Lower leg skin (tissue), 4 donors: ENCODE data around the gene PKD1. TPM values are rescaled to one million over a fixed set of nuclear protein-coding genes. Genes with fewer than 3 reads are reported as not detected.
"Not testable (repeated sequence)": the region's sequence is repeated elsewhere in the genome, so short reads cannot be mapped to it uniquely, and the experiment has no call there.

ENCODE experiments used
- DNase-seq, 2 donors: peaks; one replicate each; pipeline ENCODE4 v3.0.0-alpha.2; 2019; ENCODE audit warnings: low spot score in 2 of 2
- H3K4me3 ChIP-seq: fragments of 200-600 bp; sonication (generic); 2 replicates; pipeline ENCODE4 v1.5.1; 2017; ENCODE audit warnings: mild to moderate bottlenecking, low read depth; ENCODE audit not compliant: poor library complexity, severe bottlenecking
- POLR2A ChIP-seq, 2 donors: fragments of 450-650 bp; IDR thresholded peaks; one replicate each; pipeline ENCODE4 v1.6.1; 2016 to 2017; ENCODE audit warnings: antibody characterized with exemption in 2 of 2, mild to moderate bottlenecking in 1 of 2, moderate library complexity in 1 of 2
- WGBS, 2 donors: methylation state at CpG; one replicate each; pipeline ENCODE4 v1.1.5; 2018; 5-methylcytosine and 5-hydroxymethylcytosine counted together
- intact Hi-C: fragments of 100-400 bp; cut with DNase I; formaldehyde crosslinking; loops from one replicate; pipeline ENCODE4 v1.15.0; 2023; ENCODE audit warnings: low total_unique reads
- total RNA-seq, 4 donors: library from RNA; depleted of rRNA; stranded (reverse); fragments of >200 nt; gene quantifications; one replicate each; pipeline ENCODE4 v1.1.0, GENCODE V29; 2016
- TF ChIP-seq, protein P1 (sequence below), 3 donors: fragments of 450-650 bp; IDR thresholded peaks; one replicate each; pipeline ENCODE4 v1.5.1; 2016; ENCODE audit warnings: antibody characterized with exemption in 3 of 3, mild to moderate bottlenecking in 3 of 3, moderate library complexity in 2 of 3

Gene PKD1
- total RNA-seq, 4 donors from 2014 or later, result 125 to 266 (median 192) TPM

DNA sequence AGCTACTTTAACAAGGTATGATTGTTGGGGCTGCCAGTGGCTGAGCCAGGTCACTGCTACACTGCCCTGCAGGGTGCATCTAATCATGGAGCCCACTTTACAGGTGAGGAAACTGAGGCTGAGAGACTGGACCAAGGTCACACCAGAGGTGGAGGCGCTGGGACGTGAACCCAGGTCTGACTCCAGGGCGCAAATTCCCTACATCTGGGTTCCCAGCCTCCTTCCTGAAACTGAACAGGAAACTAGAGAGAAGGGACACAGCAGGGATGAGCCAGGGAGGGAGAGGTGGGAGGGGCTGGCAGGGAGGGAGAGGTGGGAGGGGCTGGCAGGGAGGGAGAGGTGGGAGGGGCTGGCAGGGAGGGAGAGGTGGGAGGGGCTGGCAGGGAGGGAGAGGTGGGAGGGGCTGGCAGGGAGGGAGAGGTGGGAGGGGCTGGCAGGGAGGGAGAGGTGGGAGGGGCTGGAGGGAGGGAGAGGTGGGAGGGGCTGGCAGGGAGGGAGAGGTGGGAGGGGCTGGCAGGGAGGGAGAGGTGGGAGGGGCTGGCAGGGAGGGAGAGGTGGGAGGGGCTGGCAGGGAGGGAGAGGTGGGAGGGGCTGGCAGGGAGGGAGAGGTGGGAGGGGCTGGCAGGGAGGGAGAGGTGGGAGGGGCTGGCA, 7.9 kb downstream of the PKD1 start:
- H3K4me3 ChIP-seq, intact Hi-C loops, DNase-seq: not testable (repeated sequence)
- 6 to 14% methylated on average over 3 of the region's 3 CpGs for WGBS, 2 donors

DNA sequence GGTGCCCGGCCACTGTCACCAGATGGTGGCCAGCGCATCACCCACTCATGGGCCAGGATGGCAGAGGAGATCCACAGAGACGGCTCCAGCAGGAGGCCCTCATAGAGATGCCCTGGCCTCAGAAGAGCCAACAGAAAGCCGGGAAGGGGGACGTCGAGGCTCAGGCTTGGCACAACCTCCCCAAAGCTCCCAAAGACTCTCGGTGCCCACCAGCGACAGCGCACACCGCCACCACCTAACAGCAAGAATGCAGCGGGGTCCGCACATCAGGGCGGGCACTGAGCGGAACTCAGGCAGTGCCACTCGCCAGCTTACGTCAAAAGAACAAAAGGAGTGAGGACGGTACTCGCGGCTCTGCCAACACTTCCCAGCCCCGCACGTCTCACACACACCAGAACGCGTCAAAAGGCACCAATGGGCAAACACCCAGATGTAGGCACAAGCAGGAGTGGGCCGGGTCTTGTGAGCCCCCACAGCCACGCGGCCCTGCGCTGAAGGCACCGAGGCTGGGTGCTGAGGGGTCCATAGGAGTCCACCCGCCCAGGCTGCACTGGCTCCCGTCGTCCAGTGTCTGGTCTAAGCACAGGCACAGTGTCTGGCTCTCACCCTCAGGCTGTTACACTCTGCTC, 8.7 kb downstream of the PKD1 start:
- intact Hi-C loops, H3K4me3 ChIP-seq: not testable (repeated sequence)
- DNase-seq, result peak in 1 of 2 donors; percentile 45
- WGBS, 2 donors, result 44 to 58% methylated on average over 12 to 27 of the region's 31 CpGs

DNA sequence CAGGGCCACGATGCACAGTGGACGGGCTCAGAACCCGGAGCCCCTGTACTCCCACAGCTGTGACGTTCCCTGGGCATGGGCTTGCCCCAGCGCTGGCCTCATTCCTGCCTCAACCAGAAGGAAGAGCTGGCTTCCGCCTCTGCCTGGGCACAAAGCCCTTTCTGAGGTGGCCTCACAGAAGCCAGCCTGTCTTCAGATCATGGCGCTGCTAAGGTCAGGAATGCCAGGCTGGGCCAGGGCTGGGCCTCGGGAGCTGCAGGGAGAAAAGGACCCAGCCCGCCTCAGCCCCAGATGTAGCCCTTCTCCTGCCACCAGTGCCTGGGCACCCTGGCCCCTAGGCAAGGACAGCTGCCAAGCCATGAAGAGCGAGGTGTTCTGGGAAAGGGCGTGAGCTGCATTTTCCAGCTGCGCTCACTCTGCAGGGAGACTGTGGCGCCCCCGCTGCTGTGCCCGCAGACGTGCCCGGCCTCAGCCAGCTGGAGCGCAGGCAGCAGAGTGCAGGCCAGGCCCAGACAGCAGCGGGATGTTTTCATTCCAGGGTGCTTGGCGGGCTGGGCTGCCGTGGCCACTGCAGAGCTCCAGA, 9.4 kb downstream of the PKD1 start:
- WGBS, 2 donors, result 18 to 26% methylated on average over 14 to 19 of the region's 21 CpGs
- DNase-seq, result peak in 1 of 2 donors; percentile 84
- intact Hi-C loops, H3K4me3 ChIP-seq: not testable (repeated sequence)

DNA sequence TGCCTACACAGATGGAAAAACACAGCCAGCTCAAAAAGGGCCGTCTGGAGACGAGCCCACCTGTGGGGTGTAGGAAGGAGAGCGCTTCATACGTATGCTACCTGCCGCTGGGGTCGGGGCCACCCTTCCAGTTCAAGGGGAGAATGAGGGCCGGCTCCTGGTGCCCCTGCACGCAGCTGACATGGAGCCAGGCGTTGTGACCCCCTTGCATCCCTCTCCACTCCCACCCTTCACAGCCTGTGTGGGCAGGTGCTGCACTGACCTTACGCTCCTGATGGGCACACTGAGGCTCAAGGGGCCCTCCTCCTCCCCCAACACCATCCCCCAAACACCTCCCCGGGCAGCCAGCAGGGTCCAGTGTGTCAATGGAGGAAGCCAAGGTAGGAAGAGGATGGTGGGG, 10.1 kb downstream of the PKD1 start:
- H3K4me3 ChIP-seq, intact Hi-C loops, DNase-seq: not testable (repeated sequence)
- 28 to 42% methylated on average over 11 of the region's 11 CpGs for WGBS, 2 donors

DNA sequence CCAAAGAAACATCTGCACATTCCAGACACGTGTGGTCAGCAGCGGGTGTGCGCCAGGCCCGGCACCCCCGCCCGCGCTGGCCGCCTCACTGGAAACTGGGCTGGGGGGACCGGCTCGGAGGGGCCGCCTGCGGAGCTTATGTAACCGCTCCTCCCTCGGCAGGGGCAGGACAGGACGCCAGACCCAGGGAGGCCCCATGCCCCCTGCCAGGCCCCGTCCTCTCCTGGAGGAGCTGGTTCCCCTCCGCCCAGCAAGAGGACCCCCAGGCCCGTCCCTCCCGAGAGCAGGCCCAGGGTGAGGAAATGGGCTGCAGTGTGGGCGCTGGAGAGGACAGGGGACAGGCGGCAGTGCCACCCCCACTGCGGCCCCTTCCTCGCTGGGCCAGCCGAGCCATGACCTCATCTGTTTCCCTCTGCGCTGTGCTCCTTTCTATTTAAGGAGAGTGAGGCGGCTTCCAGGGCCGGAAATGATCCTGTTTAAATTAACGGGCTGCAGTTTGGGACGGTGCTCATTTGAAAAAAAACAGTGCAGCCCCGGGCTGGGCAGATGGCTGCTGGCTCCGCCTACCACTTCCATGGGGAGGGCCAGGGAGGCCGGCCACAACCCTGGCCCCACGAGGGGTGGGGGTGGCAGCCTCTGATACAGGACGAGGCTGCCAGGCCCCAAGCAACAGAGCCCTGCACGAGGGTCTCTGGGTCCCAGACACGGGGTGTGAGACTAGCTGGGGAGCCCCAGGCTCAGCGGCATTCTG, 10.8 kb downstream of the PKD1 start:
- DNase-seq, result peak in 1 of 2 donors; percentile 93
- H3K4me3 ChIP-seq, intact Hi-C loops: not testable (repeated sequence)
- 5 to 11% methylated on average over 13 to 17 of the region's 37 CpGs for WGBS, 2 donors

DNA sequence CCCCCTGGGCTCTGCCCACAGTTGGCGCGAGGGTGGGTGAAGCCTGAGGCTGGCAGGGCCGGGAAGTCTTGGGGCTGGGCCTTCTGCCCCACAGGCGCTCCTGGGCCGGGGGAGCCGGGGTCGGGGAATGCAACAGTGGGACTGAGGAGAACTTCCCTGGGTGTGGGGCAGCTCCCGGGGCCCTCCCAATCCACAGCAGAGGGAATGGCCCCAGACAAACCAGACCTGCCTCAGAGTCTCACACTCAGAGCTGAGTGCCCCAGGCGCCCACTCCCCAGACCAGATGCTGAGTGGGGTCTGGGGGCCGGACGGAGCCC, 11.4 kb downstream of the PKD1 start:
- intact Hi-C loops, H3K4me3 ChIP-seq, DNase-seq: not testable (repeated sequence)
- WGBS, 2 donors, result 0% methylated on average over 5 of the region's 11 CpGs; no CpG with 5 or more reads in 1 of the 2 donors

DNA sequence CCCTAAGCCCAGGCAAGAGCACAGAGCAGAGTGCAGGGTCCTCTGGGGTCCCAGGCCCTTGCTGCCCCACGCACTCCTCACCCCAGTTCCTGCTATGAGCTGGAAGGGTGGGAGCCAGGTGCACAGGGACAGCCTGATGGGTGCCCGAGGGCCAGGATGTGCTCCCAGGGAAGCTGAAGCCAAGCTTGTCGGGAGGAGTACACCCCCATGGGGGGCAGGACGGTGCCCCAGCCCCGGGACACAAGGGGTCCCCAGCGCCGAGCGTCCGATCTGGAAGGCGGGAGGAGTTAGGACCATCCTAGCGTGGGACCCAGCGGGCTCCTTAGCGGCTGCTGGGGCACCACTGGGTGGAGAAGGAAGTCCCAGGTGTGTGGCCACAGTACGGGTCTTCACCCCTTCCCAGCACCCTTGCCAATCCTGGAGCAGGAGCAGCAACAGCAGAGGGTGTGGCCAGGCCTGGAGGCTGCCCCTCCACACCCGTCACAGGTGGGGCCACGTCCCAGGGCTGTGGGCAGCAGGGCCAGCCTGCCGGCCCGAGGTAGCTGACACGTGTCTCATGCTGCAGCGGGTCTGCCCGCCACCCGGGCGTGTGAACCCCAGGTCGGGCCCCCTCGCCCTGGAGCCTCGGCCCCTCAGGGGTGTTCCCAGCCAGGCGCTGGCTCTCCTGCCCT, 11.9 kb downstream of the PKD1 start:
- not testable (repeated sequence) for DNase-seq, H3K4me3 ChIP-seq

DNA sequence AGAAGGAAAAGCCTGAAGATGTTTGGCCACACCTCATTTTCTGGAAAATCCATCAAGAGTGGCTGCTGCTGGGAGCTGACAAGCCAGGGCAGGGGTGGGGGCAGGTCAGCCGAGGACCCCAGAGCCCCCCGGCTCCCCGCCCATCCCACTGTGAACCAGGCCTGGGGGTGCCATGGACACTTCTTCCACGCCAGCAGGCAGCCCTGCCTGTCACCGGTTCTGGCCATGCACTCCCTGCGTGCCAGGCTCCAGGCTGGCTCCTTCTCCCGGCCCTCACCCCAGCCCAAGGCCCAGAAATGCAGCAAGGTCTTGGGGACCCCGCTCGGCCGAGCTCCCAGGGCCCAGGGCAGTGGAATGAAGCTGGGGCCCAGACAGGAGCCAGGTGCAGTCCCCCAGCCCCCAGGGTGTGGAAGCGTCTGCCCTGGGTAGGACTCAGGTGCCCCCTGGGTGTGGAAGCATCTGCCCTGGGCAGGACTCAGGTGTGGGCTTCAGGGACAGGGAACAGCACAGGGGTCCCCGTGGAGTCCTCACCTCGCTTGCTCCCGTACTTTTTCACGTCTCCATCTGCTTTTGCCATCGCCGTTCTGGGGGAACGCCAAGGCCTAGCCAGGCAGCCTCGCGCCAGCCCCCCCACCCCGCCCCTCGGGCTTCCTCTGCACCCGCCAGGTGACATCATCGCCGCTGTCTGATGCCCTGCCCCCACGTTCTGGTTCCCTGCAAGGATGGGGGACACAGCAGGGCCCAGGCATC, 12.6 kb downstream of the PKD1 start:
- intact Hi-C loops, DNase-seq, H3K4me3 ChIP-seq: not testable (repeated sequence)
- 36 to 40% methylated on average over 10 to 22 of the region's 26 CpGs for WGBS, 2 donors

More for the DNA sequence above, 11.9 kb downstream of the PKD1 start:
- WGBS, 2 donors, result 27 to 52% methylated on average over 11 to 12 of the region's 27 CpGs
- intact Hi-C loops, result not testable (repeated sequence)

DNA sequence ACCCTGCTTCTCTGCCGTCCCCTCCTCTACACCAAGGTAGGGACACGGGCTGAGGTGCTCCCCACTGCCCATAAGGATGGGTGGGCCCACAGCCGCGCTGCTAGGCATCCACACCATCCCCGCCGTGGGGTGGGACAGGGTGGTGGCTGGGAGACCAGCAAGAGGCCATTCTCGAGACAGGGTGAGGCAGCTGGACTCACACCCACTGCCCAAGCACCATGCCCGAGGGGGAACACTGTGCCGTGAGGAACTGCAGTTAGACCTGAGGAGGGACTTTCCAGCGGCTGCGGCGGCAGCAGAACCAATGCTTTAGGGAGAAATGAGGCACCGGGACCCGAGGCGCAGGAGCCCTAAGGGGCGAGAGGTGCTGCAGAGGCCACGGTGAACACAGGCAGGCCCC, 13.3 kb downstream of the PKD1 start:
- no peak for DNase-seq
- intact Hi-C loops, result no loop called here
- TF ChIP-seq, protein P1, sequence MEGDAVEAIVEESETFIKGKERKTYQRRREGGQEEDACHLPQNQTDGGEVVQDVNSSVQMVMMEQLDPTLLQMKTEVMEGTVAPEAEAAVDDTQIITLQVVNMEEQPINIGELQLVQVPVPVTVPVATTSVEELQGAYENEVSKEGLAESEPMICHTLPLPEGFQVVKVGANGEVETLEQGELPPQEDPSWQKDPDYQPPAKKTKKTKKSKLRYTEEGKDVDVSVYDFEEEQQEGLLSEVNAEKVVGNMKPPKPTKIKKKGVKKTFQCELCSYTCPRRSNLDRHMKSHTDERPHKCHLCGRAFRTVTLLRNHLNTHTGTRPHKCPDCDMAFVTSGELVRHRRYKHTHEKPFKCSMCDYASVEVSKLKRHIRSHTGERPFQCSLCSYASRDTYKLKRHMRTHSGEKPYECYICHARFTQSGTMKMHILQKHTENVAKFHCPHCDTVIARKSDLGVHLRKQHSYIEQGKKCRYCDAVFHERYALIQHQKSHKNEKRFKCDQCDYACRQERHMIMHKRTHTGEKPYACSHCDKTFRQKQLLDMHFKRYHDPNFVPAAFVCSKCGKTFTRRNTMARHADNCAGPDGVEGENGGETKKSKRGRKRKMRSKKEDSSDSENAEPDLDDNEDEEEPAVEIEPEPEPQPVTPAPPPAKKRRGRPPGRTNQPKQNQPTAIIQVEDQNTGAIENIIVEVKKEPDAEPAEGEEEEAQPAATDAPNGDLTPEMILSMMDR (IDR thresholded peaks at IDR 0.05), result no peak
- no peak for TF ChIP-seq POLR2A (IDR thresholded peaks at IDR 0.05)
- H3K4me3 ChIP-seq, result no peak overlapping the region
- WGBS, 2 donors, result 60 to 65% methylated on average over 1 to 16 of the region's 17 CpGs
